Thyroid gland (tissue), 4 donors: Measurements from ENCODE around the gene CYP27B1. TPM values are rescaled to one million over a fixed set of nuclear protein-coding genes. Genes with fewer than 3 reads are reported as not detected.

ENCODE experiments used
- DNase-seq, 2 donors: peaks; one replicate each; pipeline ENCODE4 v3.0.0-alpha.2; 2019
- H3K27ac ChIP-seq, 3 donors: fragments of 200-600 bp; sonication (generic); 1 replicate in 2 of 3; 2 replicates in 1 of 3; pipeline ENCODE4 v1.5.1; 2016 to 2019; ENCODE audit warnings: mild to moderate bottlenecking in 1 of 3, moderate library complexity in 1 of 3
- H3K27me3 ChIP-seq: fragments of 200-600 bp; sonication (generic); one replicate; pipeline ENCODE4 v1.5.1; 2019
- H3K36me3 ChIP-seq, 2 donors: fragments of 200-600 bp; sonication (generic); one replicate each; pipeline ENCODE4 v1.5.1; 2016 to 2019
- H3K4me1 ChIP-seq, 2 donors: fragments of 200-600 bp; sonication (generic); one replicate each; pipeline ENCODE4 v1.5.1; 2017 to 2019
- H3K4me3 ChIP-seq, 3 donors: fragments of 200-600 bp; sonication (generic); replicated peaks in 1 of 3; 1 replicate in 2 of 3; 2 replicates in 1 of 3; pipeline ENCODE4 v1.5.1; 2016; ENCODE audit warnings: mild to moderate bottlenecking in 1 of 3
- H3K9me3 ChIP-seq: fragments of 200-600 bp; sonication (generic); one replicate; pipeline ENCODE4 v1.5.1; 2017
- CTCF ChIP-seq, 6 experiments: fragments of 200-600 bp in 3 of 6; fragments of 450-650 bp in 3 of 6; sonication (generic) in 3 of 6; IDR thresholded peaks; one replicate each; pipeline ENCODE4 v1.5.1; 2016 to 2019; ENCODE audit warnings: antibody characterized with exemption in 6 of 6, mild to moderate bottlenecking in 2 of 6, inconsistent platforms in 1 of 6, moderate library complexity in 1 of 6
- POLR2A ChIP-seq, 2 donors: fragments of 450-650 bp; IDR thresholded peaks; one replicate each; pipeline ENCODE4 v1.6.1; 2017; ENCODE audit warnings: antibody characterized with exemption in 2 of 2, mild to moderate bottlenecking in 2 of 2, moderate library complexity in 1 of 2
- WGBS, 2 donors: methylation state at CpG; one replicate each; pipeline ENCODE4 v1.1.5; 2017; 5-methylcytosine and 5-hydroxymethylcytosine counted together
- intact Hi-C: fragments of 100-400 bp; cut with DNase I; formaldehyde crosslinking; loops from one replicate; pipeline ENCODE4 v1.15.1; 2023
- total RNA-seq, 4 donors: library from RNA; depleted of rRNA; stranded (reverse); fragments of >200 nt; gene quantifications; one replicate each; pipeline ENCODE4 v1.2.3, GENCODE V29; 2016

CYP27B1 gene
- total RNA-seq, 4 donors from 2014 or later = 2.7 to 13.0 (median 10.0) TPM

- Histone ChIP-seq H3K9me3 (no peaks in the 10 kb centered on the region), H3K27ac (peak overlapping the region; percentile 3 to 37 (median 32)), H3K4me3 (no peak overlapping the region), H3K4me1 (peaks cover 22 to 39% of the 10 kb centered on the region in 2 donors), H3K27me3 (no peaks in the 10 kb centered on the region), H3K36me3 (peaks cover 14 to 19% of the 10 kb centered on the region in 2 donors)
- WGBS, 2 donors = 3 to 4% methylated on average over 4 to 5 of the region's 5 CpGs
- TF ChIP-seq POLR2A (IDR thresholded peaks at IDR 0.05) = no peak
- TF ChIP-seq CTCF (IDR thresholded peaks at IDR 0.05) = no peak
- DNase-seq = no peak
- intact Hi-C loops = no loop called here
Observed at GRCh38 chr12:57752668-57753000, 14.2 kb downstream of the CYP27B1 start.

- Histone ChIP-seq H3K4me3 (peak within 1 kb of the TSS; percentile 2 to 71 (median 68)), H3K36me3 (peaks cover 21 to 25% of the 10 kb centered on the region in 2 donors), H3K27ac (peak within 1 kb of the TSS; percentile 63 to 84 (median 84)), H3K27me3 (no peaks in the 10 kb centered on the region), H3K9me3 (no peaks in the 10 kb centered on the region), H3K4me1 (peaks cover 22 to 39% of the 10 kb centered on the region in 2 donors)
- DNase-seq = peak; percentile 100
- intact Hi-C loops = no loop called here
- WGBS, 2 donors = 0% methylated on average over 41 to 44 of the region's 58 CpGs
- TF ChIP-seq CTCF (IDR thresholded peaks at IDR 0.05) (peak in 1 of 6 experiments; percentile 21), POLR2A (IDR thresholded peaks at IDR 0.05) (peak; percentile 31 to 85)
Observed at GRCh38 chr12:57751788-57752667, 14.8 kb downstream of the CYP27B1 start, which contains the start of gene CDK4. CDK4 (minus strand) TSS chr12:57752310; CDS start chr12:57751717, 593 bp downstream.

- Histone ChIP-seq H3K9me3 (no peaks in the 10 kb centered on the region), H3K36me3 (peaks cover 25 to 28% of the 10 kb centered on the region in 2 donors), H3K4me1 (peaks cover 19 to 35% of the 10 kb centered on the region in 2 donors), H3K27me3 (no peaks in the 10 kb centered on the region), H3K27ac (peak overlapping the region in 2 of 3 donors; percentile 84), H3K4me3 (peak overlapping the region in 2 of 3 donors; percentile 68 to 71)
- DNase-seq = no peak
- 8 to 15% methylated on average over 8 of the region's 8 CpGs for WGBS, 2 donors
- intact Hi-C loops = no loop called here
- TF ChIP-seq POLR2A (IDR thresholded peaks at IDR 0.05) (no peak), CTCF (IDR thresholded peaks at IDR 0.05) (no peak)
Observed at GRCh38 chr12:57751432-57751787, 15.5 kb downstream of the CYP27B1 start.

GRCh38 chr12:57750561-57751431, 16.1 kb downstream of the CYP27B1 start:
- Histone ChIP-seq H3K27me3 (no peaks in the 10 kb centered on the region), H3K4me1 (peaks cover 13 to 31% of the 10 kb centered on the region in 2 donors), H3K36me3 (peaks cover 25 to 28% of the 10 kb centered on the region in 2 donors), H3K4me3 (peak overlapping the region in 1 of 3 donors; percentile 68), H3K9me3 (no peaks in the 10 kb centered on the region), H3K27ac (peak overlapping the region in 1 of 3 donors; percentile 84)
- TF ChIP-seq POLR2A (IDR thresholded peaks at IDR 0.05) = no peak
- TF ChIP-seq CTCF (IDR thresholded peaks at IDR 0.05) = no peak
- DNase-seq = no peak
- intact Hi-C loops = no loop called here
- WGBS, 2 donors = 91 to 92% methylated on average over 15 of the region's 15 CpGs
